DND-41 (cell line): ENCODE data around the gene STX17.

Experiments used
- EZH2 ChIP-seq: IDR thresholded peaks from 3 replicates; pipeline ENCODE4 v1.6.1; 2012; ENCODE audit warnings: borderline replicate concordance, low read depth, mild to moderate bottlenecking, moderate library complexity, low read length, inconsistent platforms; ENCODE audit not compliant: severe bottlenecking
- TF ChIP-seq, protein P1 (sequence below): IDR thresholded peaks from 2 replicates; pipeline ENCODE4 v1.5.1; 2012; ENCODE audit warnings: borderline replicate concordance, low read length, moderate library complexity, mild to moderate bottlenecking; ENCODE audit not compliant: poor library complexity, severe bottlenecking; ENCODE audit errors: extremely low read depth

DNA sequence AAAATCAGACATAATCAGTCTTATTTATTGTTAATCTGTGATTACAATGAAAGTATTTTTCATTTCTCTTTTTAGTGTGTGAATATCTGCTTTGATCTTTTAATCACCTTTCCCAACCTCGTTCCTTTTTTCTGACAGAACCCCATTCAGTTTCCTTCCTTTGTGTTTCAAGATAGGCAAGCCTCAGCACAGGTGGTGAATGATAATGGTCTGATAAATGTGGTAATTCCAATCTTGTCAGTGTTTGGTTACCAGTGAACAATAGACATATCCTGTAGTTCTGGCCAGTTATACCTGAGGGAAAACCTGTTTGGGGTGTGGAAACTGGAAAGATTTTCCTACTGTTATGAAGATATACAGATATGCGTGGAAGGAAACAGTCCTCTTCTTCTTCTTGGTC, 13.5 kb downstream of the STX17 start:
- TF ChIP-seq, protein P1, sequence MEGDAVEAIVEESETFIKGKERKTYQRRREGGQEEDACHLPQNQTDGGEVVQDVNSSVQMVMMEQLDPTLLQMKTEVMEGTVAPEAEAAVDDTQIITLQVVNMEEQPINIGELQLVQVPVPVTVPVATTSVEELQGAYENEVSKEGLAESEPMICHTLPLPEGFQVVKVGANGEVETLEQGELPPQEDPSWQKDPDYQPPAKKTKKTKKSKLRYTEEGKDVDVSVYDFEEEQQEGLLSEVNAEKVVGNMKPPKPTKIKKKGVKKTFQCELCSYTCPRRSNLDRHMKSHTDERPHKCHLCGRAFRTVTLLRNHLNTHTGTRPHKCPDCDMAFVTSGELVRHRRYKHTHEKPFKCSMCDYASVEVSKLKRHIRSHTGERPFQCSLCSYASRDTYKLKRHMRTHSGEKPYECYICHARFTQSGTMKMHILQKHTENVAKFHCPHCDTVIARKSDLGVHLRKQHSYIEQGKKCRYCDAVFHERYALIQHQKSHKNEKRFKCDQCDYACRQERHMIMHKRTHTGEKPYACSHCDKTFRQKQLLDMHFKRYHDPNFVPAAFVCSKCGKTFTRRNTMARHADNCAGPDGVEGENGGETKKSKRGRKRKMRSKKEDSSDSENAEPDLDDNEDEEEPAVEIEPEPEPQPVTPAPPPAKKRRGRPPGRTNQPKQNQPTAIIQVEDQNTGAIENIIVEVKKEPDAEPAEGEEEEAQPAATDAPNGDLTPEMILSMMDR = no peak
- TF ChIP-seq EZH2 = no peak
